ENCODE results near the gene LRRC55. TPM values are rescaled to one million over a fixed set of nuclear protein-coding genes. Genes with fewer than 3 reads are reported as not detected.
A peak's percentile ranks its signal among the peaks of the same experiment; 100 is the strongest.

The LRRC55 gene
- total and polyA plus RNA-seq, 9 of the 15 experiments (the other 6 are each of a cell fraction or from before 2014, with no cell fraction given), result not detected

GRCh38 chr11:57190548-57190947, 8.8 kb downstream of the LRRC55 start (continued):
- TF ChIP-seq ZBTB40 (IDR thresholded peaks at IDR 0.05), result 0 out of 2 replicates have a peak, but pooled peaks have one; percentile 36
- TF ChIP-seq ZBTB40 (CRISPR knock-in tag; IDR thresholded peaks at IDR 0.05), result no peak
